Measurements from ENCODE around the gene POLR2H.

Gene POLR2H

DNA sequence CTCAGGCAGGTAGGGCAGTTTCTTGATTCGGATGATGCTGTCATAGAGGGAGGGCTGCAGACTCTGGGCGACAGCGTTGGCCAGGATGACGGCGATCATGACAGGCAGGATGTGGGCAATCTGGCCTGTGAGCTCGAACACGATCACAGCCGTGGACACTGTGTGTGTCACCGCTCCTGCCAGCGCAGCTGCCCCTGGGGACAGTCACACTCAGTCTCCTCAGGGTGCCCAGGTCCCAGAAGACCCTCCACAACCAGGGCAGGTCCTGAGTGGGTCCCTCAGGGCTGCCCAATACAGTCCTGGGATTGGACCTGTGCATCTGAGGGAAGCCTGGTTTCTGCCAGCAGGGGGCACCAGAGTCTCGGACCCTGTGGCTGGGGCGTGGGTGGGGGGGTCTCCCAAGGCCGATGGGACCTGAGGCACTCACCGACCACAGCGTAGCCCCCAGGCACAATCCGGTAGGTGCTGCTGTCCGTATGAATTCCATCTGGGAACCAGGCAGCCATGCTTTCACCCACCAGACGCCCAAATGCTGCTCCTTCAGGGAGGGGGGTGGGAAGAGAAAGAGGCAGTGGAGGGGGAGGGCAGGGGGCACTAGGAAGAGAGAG is 7.3 kb upstream of the POLR2H start:
- Histone ChIP-seq H2AFZ (ENCODE audit: low read depth, low read length) (no peak overlapping the region), H3K27ac (ENCODE audit: low read length) (no peak overlapping the region; the same call in 1 of the 2 replicates), H3K4me3 (ENCODE audit: low read depth in 1 of 2, low read length in 2 of 2) (no peak overlapping the region), H3K79me2 (ENCODE audit: insufficient read depth, low read length) (no peaks in the 10 kb centered on the region), H3K27me3 (ENCODE audit: insufficient read depth, low read length, poor library complexity) (no peaks in the 10 kb centered on the region), H3K4me2 (ENCODE audit: insufficient read depth, low read length) (no peak overlapping the region), H3K9ac (ENCODE audit: low read depth, low read length) (no peak overlapping the region), H3K4me1 (ENCODE audit: insufficient read depth, low read length) (no peaks in the 10 kb centered on the region), H4K20me1 (ENCODE audit: insufficient read depth, low read length) (peaks cover 16% of the 10 kb centered on the region; the same call in 1 of the 2 replicates), H3K9me3 (ENCODE audit: insufficient read depth, low read length, severe bottlenecking) (no peaks in the 10 kb centered on the region), H3K36me3 (ENCODE audit: insufficient read depth, low read length) (peaks cover 14% of the 10 kb centered on the region)
- ATAC-seq (ENCODE audit: insufficient read depth, low read depth) (peak; percentile 79), DNase-seq (peak; percentile 57)
- TF ChIP-seq EZH2 (IDR thresholded peaks at IDR 0.05; ENCODE audit: borderline replicate concordance, low read depth, low read length, severe bottlenecking) (no peak), CTCF (IDR thresholded peaks at IDR 0.05; ENCODE audit: borderline replicate concordance, extremely low read depth, low read length, poor library complexity, severe bottlenecking) (peak; percentile 78)

GRCh38 chr3:184354754-184355153 is 6.8 kb upstream of the POLR2H start:
- no peak for TF ChIP-seq EZH2 (IDR thresholded peaks at IDR 0.05; ENCODE audit: borderline replicate concordance, low read depth, low read length, severe bottlenecking)
- no peak for TF ChIP-seq CTCF (IDR thresholded peaks at IDR 0.05; ENCODE audit: borderline replicate concordance, extremely low read depth, low read length, poor library complexity, severe bottlenecking)

DNA sequence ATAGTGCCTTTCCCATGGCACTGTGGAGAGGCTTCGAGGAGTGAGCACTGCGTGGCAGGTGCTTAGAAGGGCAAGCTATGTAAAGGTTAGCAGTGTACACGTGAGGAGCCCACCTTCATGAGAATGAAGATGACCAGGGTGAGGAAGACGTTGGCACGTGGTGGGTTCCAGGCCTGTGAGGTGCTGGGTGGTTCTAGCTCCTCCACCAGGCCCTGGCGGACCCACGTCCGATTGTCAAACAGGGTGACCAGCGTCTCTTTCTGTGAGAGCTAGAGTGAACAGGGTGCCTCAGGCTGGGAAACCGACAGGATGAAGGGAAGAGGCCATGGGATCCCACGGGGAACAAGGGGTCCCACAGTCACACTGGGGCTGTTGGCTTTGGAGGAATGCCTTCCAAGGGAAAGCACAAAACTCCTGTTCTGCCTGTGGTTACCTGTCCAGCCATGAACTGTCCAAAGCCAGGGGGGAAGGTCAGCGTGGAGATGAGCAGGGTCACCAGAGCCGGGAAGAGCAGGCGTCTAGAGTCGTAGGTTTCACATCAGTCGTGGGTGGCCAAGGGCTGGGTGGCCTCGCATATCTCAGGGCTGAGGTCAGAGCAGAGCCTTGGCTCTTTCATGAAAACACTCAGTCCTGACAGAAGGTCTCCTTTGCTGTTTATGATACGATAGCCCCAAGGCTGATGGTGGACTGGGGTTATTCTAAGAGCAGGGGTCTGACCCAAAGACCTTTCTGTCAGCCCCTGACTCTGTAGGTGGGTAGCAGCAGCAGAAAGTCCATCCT is 6.1 kb upstream of the POLR2H start:
- Histone ChIP-seq H3K9ac (ENCODE audit: low read depth, low read length) (no peak overlapping the region), H3K79me2 (ENCODE audit: insufficient read depth, low read length) (no peaks in the 10 kb centered on the region), H3K27ac (ENCODE audit: low read length) (no peak overlapping the region), H3K36me3 (ENCODE audit: insufficient read depth, low read length) (peaks cover 14% of the 10 kb centered on the region), H3K27me3 (ENCODE audit: insufficient read depth, low read length, poor library complexity) (no peaks in the 10 kb centered on the region), H2AFZ (ENCODE audit: low read depth, low read length) (no peak overlapping the region), H3K4me2 (ENCODE audit: insufficient read depth, low read length) (no peak overlapping the region), H4K20me1 (ENCODE audit: insufficient read depth, low read length) (peaks cover 21% of the 10 kb centered on the region), H3K4me1 (ENCODE audit: insufficient read depth, low read length) (peaks cover 6% of the 10 kb centered on the region), H3K4me3 (ENCODE audit: low read depth in 1 of 2, low read length in 2 of 2) (no peak overlapping the region), H3K9me3 (ENCODE audit: insufficient read depth, low read length, severe bottlenecking) (no peaks in the 10 kb centered on the region)
- no peak for ATAC-seq (ENCODE audit: insufficient read depth, low read depth)
- no peak for DNase-seq
- TF ChIP-seq CTCF (IDR thresholded peaks at IDR 0.05; ENCODE audit: borderline replicate concordance, extremely low read depth, low read length, poor library complexity, severe bottlenecking): no peak
- TF ChIP-seq EZH2 (IDR thresholded peaks at IDR 0.05; ENCODE audit: borderline replicate concordance, low read depth, low read length, severe bottlenecking): no peak

More at GRCh38 chr3:184354754-184355153, 6.8 kb upstream of the POLR2H start:
- Histone ChIP-seq H3K4me1 (ENCODE audit: insufficient read depth, low read length) (no peaks in the 10 kb centered on the region), H3K4me2 (ENCODE audit: insufficient read depth, low read length) (no peak overlapping the region), H3K27ac (ENCODE audit: low read length) (no peak overlapping the region), H4K20me1 (ENCODE audit: insufficient read depth, low read length) (peaks cover 16% of the 10 kb centered on the region; the same call in 1 of the 2 replicates), H3K79me2 (ENCODE audit: insufficient read depth, low read length) (no peaks in the 10 kb centered on the region), H3K9me3 (ENCODE audit: insufficient read depth, low read length, severe bottlenecking) (no peaks in the 10 kb centered on the region), H3K36me3 (ENCODE audit: insufficient read depth, low read length) (peaks cover 14% of the 10 kb centered on the region), H3K27me3 (ENCODE audit: insufficient read depth, low read length, poor library complexity) (no peaks in the 10 kb centered on the region), H3K4me3 (ENCODE audit: low read depth in 1 of 2, low read length in 2 of 2) (no peak overlapping the region), H3K9ac (ENCODE audit: low read depth, low read length) (no peak overlapping the region), H2AFZ (ENCODE audit: low read depth, low read length) (no peak overlapping the region)
- ATAC-seq (ENCODE audit: insufficient read depth, low read depth): no peak
- DNase-seq: no peak

Measured in DND-41 (cell line).